Measurements from ENCODE around the gene PEX16.

PEX16 gene

GRCh38 chr11:45926536-45927331 lies 9.1 kb upstream of the PEX16 start:
- H3K79me2 ChIP-seq = no peaks in the 10 kb centered on the region
- no peak overlapping the region for H3K9ac ChIP-seq
- TF ChIP-seq, protein P1, sequence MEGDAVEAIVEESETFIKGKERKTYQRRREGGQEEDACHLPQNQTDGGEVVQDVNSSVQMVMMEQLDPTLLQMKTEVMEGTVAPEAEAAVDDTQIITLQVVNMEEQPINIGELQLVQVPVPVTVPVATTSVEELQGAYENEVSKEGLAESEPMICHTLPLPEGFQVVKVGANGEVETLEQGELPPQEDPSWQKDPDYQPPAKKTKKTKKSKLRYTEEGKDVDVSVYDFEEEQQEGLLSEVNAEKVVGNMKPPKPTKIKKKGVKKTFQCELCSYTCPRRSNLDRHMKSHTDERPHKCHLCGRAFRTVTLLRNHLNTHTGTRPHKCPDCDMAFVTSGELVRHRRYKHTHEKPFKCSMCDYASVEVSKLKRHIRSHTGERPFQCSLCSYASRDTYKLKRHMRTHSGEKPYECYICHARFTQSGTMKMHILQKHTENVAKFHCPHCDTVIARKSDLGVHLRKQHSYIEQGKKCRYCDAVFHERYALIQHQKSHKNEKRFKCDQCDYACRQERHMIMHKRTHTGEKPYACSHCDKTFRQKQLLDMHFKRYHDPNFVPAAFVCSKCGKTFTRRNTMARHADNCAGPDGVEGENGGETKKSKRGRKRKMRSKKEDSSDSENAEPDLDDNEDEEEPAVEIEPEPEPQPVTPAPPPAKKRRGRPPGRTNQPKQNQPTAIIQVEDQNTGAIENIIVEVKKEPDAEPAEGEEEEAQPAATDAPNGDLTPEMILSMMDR (IDR thresholded peaks at IDR 0.05) = no peak
- no peaks in the 10 kb centered on the region for H3K36me3 ChIP-seq (ENCODE audit: control insufficient read depth, insufficient read depth, low read length)
- no peaks in the 10 kb centered on the region for H3K9me3 ChIP-seq (ENCODE audit: control insufficient read depth, low read length)
- no peak overlapping the region for H2AFZ ChIP-seq
- no peak overlapping the region for H3K27ac ChIP-seq
- no peak overlapping the region for H3K4me3 ChIP-seq (ENCODE audit: low read depth, low read length)
- H3K4me2 ChIP-seq (ENCODE audit: low read length) = no peak overlapping the region
- no peaks in the 10 kb centered on the region for H3K4me1 ChIP-seq
- H3K27me3 ChIP-seq (ENCODE audit: control insufficient read depth, insufficient read depth, low read length) = no peaks in the 10 kb centered on the region

DNA sequence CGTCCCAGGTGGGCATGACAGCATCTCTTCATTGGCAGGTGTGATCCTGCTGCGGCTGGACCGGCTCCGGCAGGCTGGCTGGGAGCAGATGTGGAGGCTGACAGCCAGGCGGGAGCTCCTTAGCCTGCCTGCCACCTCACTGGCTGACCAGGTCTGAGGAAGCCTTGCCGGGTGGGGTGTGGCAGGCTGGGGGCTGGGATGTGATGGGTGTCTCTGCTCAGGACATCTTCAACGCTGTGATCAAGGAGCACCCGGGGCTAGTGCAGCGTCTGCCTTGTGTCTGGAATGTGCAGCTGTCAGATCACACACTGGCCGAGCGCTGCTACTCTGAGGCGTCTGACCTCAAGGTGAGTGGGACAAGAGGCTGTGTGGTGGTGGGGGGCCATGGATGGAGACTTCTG lies 8.3 kb upstream of the PEX16 start:
- Histone ChIP-seq H3K4me2 (ENCODE audit: low read length) (no peak overlapping the region), H3K9me3 (ENCODE audit: control insufficient read depth, low read length) (no peaks in the 10 kb centered on the region), H3K4me3 (ENCODE audit: low read depth, low read length) (no peak overlapping the region), H3K27ac (no peak overlapping the region), H3K4me1 (peaks cover 5% of the 10 kb centered on the region), H3K36me3 (ENCODE audit: control insufficient read depth, insufficient read depth, low read length) (no peaks in the 10 kb centered on the region), H3K9ac (no peak overlapping the region), H2AFZ (no peak overlapping the region), H3K27me3 (ENCODE audit: control insufficient read depth, insufficient read depth, low read length) (no peaks in the 10 kb centered on the region), H3K79me2 (no peaks in the 10 kb centered on the region)
- TF ChIP-seq, protein P1 (IDR thresholded peaks at IDR 0.05) = no peak

DNA sequence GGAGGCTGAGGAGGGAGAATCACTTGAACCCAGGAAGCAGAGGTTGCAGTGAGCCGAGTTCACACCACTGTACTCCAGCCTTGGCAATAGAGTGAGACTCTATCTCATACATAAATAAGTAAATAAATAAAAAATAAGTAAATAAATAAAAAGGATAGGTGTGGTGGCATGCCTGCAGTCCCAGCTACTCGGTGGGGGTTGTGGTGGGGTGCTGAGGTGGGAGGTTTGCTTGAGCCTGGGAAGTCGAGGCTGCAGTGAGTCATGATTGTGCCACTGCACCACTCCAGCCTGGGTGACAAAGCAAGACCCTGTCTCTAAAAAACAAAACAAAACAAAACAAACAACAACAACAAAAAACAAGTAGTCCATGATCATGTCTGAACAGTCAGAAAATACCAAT lies 7.9 kb upstream of the PEX16 start:
- H3K27ac ChIP-seq = no peak overlapping the region
- H3K36me3 ChIP-seq (ENCODE audit: control insufficient read depth, insufficient read depth, low read length) = no peaks in the 10 kb centered on the region
- no peaks in the 10 kb centered on the region for H3K79me2 ChIP-seq
- no peaks in the 10 kb centered on the region for H3K9me3 ChIP-seq (ENCODE audit: control insufficient read depth, low read length)
- no peak overlapping the region for H3K9ac ChIP-seq
- H3K4me3 ChIP-seq (ENCODE audit: low read depth, low read length) = no peak overlapping the region
- H3K27me3 ChIP-seq (ENCODE audit: control insufficient read depth, insufficient read depth, low read length) = no peaks in the 10 kb centered on the region
- no peak overlapping the region for H2AFZ ChIP-seq
- peaks cover 5% of the 10 kb centered on the region for H3K4me1 ChIP-seq
- H3K4me2 ChIP-seq (ENCODE audit: low read length) = no peak overlapping the region
- TF ChIP-seq, protein P1 (IDR thresholded peaks at IDR 0.05) = no peak

DNA sequence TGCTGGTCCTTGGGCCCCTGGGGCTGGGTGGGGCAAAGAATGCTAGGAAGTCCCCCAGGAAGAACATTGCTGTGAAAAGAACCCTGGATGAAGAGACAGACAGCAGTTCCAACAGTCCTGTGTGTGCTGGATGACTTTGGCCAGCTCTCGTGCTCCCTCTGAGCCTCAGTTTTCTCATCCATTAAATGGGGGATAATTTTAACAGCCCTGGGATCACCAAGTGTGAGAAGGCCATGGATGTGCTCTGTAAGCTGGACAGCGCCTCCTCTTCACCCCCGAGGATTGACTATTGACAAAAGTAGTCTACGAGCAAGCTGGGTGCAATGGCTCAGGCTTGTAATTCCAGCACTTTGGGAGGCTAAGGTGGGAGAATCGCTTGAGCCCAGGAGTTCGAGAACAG lies 7.2 kb upstream of the PEX16 start:
- Histone ChIP-seq H3K9ac (no peak overlapping the region), H3K4me1 (peaks cover 5% of the 10 kb centered on the region), H3K36me3 (ENCODE audit: control insufficient read depth, insufficient read depth, low read length) (no peaks in the 10 kb centered on the region), H2AFZ (no peak overlapping the region), H3K27me3 (ENCODE audit: control insufficient read depth, insufficient read depth, low read length) (no peaks in the 10 kb centered on the region), H3K9me3 (ENCODE audit: control insufficient read depth, low read length) (no peaks in the 10 kb centered on the region), H3K4me3 (ENCODE audit: low read depth, low read length) (no peak overlapping the region), H3K27ac (no peak overlapping the region), H3K4me2 (ENCODE audit: low read length) (no peak overlapping the region), H3K79me2 (no peaks in the 10 kb centered on the region)
- TF ChIP-seq, protein P1 (IDR thresholded peaks at IDR 0.05) = no peak

Data from parathyroid adenoma (tissue), 2 donors.